ENCODE results near the gene BIRC7.

The BIRC7 gene

GRCh38 chr20:63264000-63264399, 28.3 kb downstream of the BIRC7 start:
- Mint-ChIP-seq H3K4me3 (no peak overlapping the region), H3K27ac (no peak overlapping the region), H3K4me1 (peaks cover 3% of the 10 kb centered on the region), H3K9me3 (no peaks in the 10 kb centered on the region), H3K27me3 (peaks cover 29% of the 10 kb centered on the region), H3K36me3 (peaks cover 2% of the 10 kb centered on the region)
- DNase-seq (ENCODE audit: low spot score in 2 of 2) = no peak
- ATAC-seq (ENCODE audit: low read depth) = no peak

GRCh38 chr20:63264519-63264918, 28.8 kb downstream of the BIRC7 start:
- ATAC-seq (ENCODE audit: low read depth) = no peak
- H3K27ac Mint-ChIP-seq = no peak overlapping the region
- H3K36me3 Mint-ChIP-seq = peaks cover 2% of the 10 kb centered on the region
- no peak for DNase-seq (ENCODE audit: low spot score in 2 of 2)
- H3K27me3 Mint-ChIP-seq = peaks cover 26% of the 10 kb centered on the region
- H3K4me1 Mint-ChIP-seq = peaks cover 3% of the 10 kb centered on the region
- no peak overlapping the region for H3K4me3 Mint-ChIP-seq
- no peaks in the 10 kb centered on the region for H3K9me3 Mint-ChIP-seq

DNA sequence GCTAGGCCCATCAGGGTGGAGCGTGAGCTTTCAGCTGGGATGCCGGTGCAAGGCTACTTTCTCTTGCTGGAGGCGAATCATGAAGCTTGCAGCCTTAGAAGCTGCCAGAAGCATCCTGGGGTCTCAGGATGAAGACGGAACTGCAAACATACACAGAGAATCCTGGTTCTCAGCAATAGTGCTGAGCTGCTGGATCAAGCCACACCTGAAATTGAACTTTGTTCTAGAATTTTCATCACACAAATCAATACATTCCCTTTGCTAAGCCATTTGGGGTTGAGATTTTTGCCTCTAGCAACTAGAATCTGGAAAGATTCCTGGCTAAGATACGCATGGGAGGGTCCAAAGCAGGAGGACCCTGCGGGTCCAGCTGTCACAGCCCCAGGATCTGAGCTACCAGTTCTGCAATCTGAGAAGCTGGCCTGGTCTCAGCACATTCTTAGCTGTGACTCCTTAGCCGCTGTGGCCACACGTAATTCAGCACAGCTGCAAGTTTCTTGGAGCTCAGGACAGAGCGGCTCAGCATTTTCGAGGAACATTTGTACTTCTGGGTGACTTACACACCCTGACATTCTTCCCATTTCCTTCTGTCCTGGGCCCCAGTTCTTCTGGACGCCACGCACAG, 30.3 kb downstream of the BIRC7 start:
- Mint-ChIP-seq H3K4me1 (peaks cover 3% of the 10 kb centered on the region), H3K27me3 (peaks cover 18% of the 10 kb centered on the region), H3K36me3 (peaks cover 2% of the 10 kb centered on the region), H3K9me3 (no peaks in the 10 kb centered on the region), H3K27ac (no peak overlapping the region), H3K4me3 (no peak overlapping the region)
- ATAC-seq (ENCODE audit: low read depth) = no peak
- no peak for DNase-seq (ENCODE audit: low spot score in 2 of 2)

- ATAC-seq (ENCODE audit: low read depth) (no peak), DNase-seq (ENCODE audit: low spot score in 2 of 2) (no peak)
- H3K36me3 Mint-ChIP-seq = peaks cover 2% of the 10 kb centered on the region
- H3K27ac Mint-ChIP-seq = no peak overlapping the region
- H3K4me3 Mint-ChIP-seq = no peak overlapping the region
- H3K9me3 Mint-ChIP-seq = no peaks in the 10 kb centered on the region
- H3K4me1 Mint-ChIP-seq = peaks cover 3% of the 10 kb centered on the region
- peaks cover 13% of the 10 kb centered on the region for H3K27me3 Mint-ChIP-seq
Observed at GRCh38 chr20:63267691-63268090, 32.0 kb downstream of the BIRC7 start.

GRCh38 chr20:63268256-63268655, 32.6 kb downstream of the BIRC7 start:
- peaks cover 2% of the 10 kb centered on the region for H3K36me3 Mint-ChIP-seq
- no peak overlapping the region for H3K27ac Mint-ChIP-seq
- H3K27me3 Mint-ChIP-seq = peaks cover 10% of the 10 kb centered on the region
- ATAC-seq (ENCODE audit: low read depth) = no peak
- no peak overlapping the region for H3K4me3 Mint-ChIP-seq
- DNase-seq (ENCODE audit: low spot score in 2 of 2) = no peak
- peaks cover 3% of the 10 kb centered on the region for H3K4me1 Mint-ChIP-seq
- H3K9me3 Mint-ChIP-seq = no peaks in the 10 kb centered on the region

DNA sequence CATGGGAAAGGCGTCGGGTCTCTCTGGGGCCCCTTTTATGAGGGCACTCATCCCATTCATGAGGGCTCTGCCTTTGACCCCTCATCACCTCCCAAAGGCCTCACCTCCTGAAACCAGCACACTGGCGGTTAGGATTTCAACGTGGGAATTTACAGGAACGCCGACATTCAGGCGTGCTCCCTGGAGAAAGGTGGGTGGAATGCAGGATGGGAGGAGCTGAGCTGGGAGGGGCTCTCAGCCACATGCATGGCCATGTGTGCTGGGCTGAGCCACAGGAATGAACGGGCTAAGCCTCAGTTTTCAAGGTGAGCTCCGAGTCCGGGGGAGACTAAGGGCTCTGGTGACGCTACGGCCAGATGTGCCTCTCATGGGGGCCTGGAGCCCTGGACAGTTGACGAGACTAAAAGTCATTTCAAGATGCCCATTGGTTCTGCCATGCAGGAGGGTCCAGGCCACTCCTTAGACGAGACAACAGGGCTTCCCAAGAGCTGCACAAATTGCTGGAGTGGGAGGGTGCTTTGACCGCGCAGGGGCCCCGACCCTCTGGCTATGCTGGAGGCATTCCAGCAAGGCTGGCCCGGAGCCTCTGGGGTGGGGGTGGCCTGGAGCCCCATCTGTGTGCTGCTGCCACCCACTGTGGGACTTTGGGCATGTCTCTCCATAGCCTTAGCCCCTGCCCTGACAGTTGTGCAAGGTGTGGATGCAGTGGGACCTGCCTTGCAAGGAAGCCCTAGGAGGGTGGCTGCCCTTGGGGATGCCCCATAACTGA, 33.1 kb downstream of the BIRC7 start:
- no peaks in the 10 kb centered on the region for H3K9me3 Mint-ChIP-seq
- ATAC-seq (ENCODE audit: low read depth) = no peak
- no peak overlapping the region for H3K27ac Mint-ChIP-seq
- peaks cover 10% of the 10 kb centered on the region for H3K27me3 Mint-ChIP-seq
- DNase-seq (ENCODE audit: low spot score in 2 of 2) = no peak
- peaks cover 2% of the 10 kb centered on the region for H3K36me3 Mint-ChIP-seq
- peaks cover 8% of the 10 kb centered on the region for H3K4me1 Mint-ChIP-seq
- no peak overlapping the region for H3K4me3 Mint-ChIP-seq

GRCh38 chr20:63269724-63270123, 34.0 kb downstream of the BIRC7 start:
- ATAC-seq (ENCODE audit: low read depth) = no peak
- H3K27me3 Mint-ChIP-seq = peaks cover 7% of the 10 kb centered on the region
- no peak overlapping the region for H3K4me3 Mint-ChIP-seq
- no peaks in the 10 kb centered on the region for H3K36me3 Mint-ChIP-seq
- H3K4me1 Mint-ChIP-seq = peaks cover 15% of the 10 kb centered on the region
- no peak overlapping the region for H3K27ac Mint-ChIP-seq
- DNase-seq (ENCODE audit: low spot score in 2 of 2) = no peak
- H3K9me3 Mint-ChIP-seq = no peaks in the 10 kb centered on the region

- no peak overlapping the region for H3K4me3 Mint-ChIP-seq
- no peak for ATAC-seq (ENCODE audit: low read depth)
Observed at GRCh38 chr20:63270606-63271325, 35.1 kb downstream of the BIRC7 start.

GRCh38 chr20:63272105-63273058, 36.7 kb downstream of the BIRC7 start, which contains the start of gene ARFGAP1:
Gene ARFGAP1, plus strand, starts transcription at chr20:63272813. Its CDS starts 2,768 bp downstream, at chr20:63275581.
- no peaks in the 10 kb centered on the region for H3K9me3 Mint-ChIP-seq
- DNase-seq (ENCODE audit: low spot score in 2 of 2) (peak; percentile 85 to 89), ATAC-seq (ENCODE audit: low read depth) (peak; percentile 96)
- peaks cover 5% of the 10 kb centered on the region for H3K36me3 Mint-ChIP-seq
- H3K4me1 Mint-ChIP-seq = peaks cover 17% of the 10 kb centered on the region
- H3K4me3 Mint-ChIP-seq = peak within 1 kb of the TSS; percentile 94
- H3K27me3 Mint-ChIP-seq = no peaks in the 10 kb centered on the region
- peak within 1 kb of the TSS; percentile 90 for H3K27ac Mint-ChIP-seq

More at GRCh38 chr20:63270606-63271325, 35.1 kb downstream of the BIRC7 start:
- no peak for DNase-seq (ENCODE audit: low spot score in 2 of 2)
- Mint-ChIP-seq H3K27ac (no peak overlapping the region), H3K36me3 (peaks cover under 1% of the 10 kb centered on the region), H3K4me1 (peaks cover 17% of the 10 kb centered on the region), H3K9me3 (no peaks in the 10 kb centered on the region), H3K27me3 (peaks cover 3% of the 10 kb centered on the region)

DNA sequence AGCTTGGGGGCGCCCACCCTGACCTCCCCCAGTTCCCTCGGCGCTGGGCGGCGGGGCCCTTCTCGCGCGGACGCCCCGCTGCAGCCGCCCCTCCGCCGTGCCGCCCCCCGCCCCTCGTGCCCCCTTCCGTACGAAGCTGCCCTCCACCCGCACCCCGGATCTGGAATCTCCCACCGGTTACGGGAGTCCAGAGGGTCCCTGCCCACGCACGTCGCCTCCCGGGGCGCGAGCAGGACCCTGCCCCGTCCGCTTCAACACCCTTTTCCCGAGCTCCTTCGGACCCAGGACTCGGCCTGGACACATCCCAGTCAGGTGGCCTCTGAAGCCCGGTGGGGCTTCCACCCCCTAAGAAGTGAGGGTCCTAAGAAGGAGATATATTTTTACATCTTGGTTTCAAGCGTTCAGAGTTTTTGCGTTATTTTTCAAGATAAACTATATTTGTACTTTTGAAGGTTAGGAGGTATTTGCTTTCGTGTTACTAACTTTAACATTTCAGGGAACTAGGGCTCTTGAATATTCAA, 37.4 kb downstream of the BIRC7 start:
- no peaks in the 10 kb centered on the region for H3K9me3 Mint-ChIP-seq
- peaks cover 17% of the 10 kb centered on the region for H3K4me1 Mint-ChIP-seq
- H3K4me3 Mint-ChIP-seq = peak overlapping the region; percentile 94
- no peak for ATAC-seq (ENCODE audit: low read depth)
- H3K27ac Mint-ChIP-seq = peak overlapping the region; percentile 88
- no peak for DNase-seq (ENCODE audit: low spot score in 2 of 2)
- H3K27me3 Mint-ChIP-seq = no peaks in the 10 kb centered on the region
- peaks cover 5% of the 10 kb centered on the region for H3K36me3 Mint-ChIP-seq

- DNase-seq (ENCODE audit: low spot score in 2 of 2) = no peak
- ATAC-seq (ENCODE audit: low read depth) = no peak
- H3K9me3 Mint-ChIP-seq = no peaks in the 10 kb centered on the region
- H3K4me1 Mint-ChIP-seq = peaks cover 17% of the 10 kb centered on the region
- peaks cover 5% of the 10 kb centered on the region for H3K36me3 Mint-ChIP-seq
- H3K27me3 Mint-ChIP-seq = no peaks in the 10 kb centered on the region
- peak overlapping the region; percentile 88 for H3K27ac Mint-ChIP-seq
- peak overlapping the region; percentile 94 for H3K4me3 Mint-ChIP-seq
Observed at GRCh38 chr20:63273635-63274380, 38.1 kb downstream of the BIRC7 start.

DNA sequence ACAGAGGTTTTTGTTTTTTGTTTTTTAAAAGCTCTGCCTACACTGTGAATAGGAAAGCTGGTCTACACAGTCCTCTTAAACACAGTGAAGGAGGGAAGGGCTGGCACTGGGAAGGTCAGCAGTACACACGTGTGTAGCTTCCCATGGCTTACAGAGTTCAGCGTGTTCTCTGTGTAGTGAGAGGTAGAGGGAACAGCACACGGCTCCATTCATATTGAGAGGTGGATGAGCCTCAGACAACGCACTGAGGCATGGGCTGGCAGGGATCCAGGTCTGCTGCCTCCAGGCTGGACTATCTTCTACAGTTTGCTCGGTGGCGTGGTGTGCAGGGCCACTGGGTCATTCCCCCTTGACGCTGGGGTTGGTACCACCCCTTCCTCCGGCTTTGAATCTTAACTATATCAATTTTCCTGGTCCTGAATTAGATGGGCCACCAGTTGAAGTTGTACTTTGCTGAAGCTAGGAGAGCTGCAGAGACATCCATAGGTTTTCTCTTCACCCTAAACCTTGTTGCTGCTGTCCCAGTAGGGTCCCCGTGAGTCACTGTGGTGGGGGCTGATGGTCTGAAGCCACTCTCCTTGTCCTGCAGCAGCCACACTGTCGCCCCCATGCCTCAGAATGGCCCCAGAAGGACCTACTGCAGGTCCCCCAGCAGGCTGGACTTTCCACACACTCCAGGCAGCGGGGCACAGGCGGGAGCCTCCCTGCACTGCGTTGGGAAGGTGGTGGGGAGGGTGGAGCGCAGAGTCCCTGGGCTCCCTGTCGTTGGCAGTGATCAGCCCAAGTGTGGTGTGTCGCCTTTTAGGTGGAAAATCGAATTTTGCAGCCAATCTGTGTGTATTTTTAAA, 38.9 kb downstream of the BIRC7 start:
- H3K27ac Mint-ChIP-seq = peak overlapping the region; percentile 38
- H3K27me3 Mint-ChIP-seq = no peaks in the 10 kb centered on the region
- peak overlapping the region; percentile 22 for H3K4me3 Mint-ChIP-seq
- peaks cover 7% of the 10 kb centered on the region for H3K36me3 Mint-ChIP-seq
- peaks cover 17% of the 10 kb centered on the region for H3K4me1 Mint-ChIP-seq
- DNase-seq (ENCODE audit: low spot score in 2 of 2) = no peak
- ATAC-seq (ENCODE audit: low read depth) = no peak
- H3K9me3 Mint-ChIP-seq = no peaks in the 10 kb centered on the region

Measured in memory B cell (primary cell).